ENCODE measurements around the gene NHSL2.
A peak's percentile ranks its signal among the peaks of the same experiment; 100 is the strongest.
"Not testable (repeated sequence)": the region's sequence is repeated elsewhere in the genome, so short reads cannot be mapped to it uniquely, and the experiment has no call there.

Gene NHSL2

DNA sequence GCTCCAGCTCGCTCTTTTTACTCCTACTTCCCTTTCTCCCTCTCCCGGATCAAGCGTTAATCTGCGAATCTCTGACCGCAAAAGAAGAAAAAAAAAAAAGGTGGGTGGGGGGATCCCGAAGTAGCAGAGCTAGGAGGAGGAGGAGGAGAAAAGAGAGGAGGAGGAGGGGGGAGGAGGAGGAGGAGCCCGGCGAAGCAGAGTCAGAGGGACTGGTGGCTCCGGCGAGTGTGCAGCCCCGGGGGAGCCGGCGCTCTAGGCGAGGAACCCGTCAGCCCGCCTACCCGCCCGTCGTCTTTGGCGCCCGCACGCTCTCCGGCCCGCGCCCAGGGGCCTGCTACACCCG lies at the start of gene NHSL2:
Gene NHSL2, plus strand, starts transcription at position 203 of the 343 bp plus-strand sequence.
- DNase-seq (ENCODE audit: low spot score): no peak

DNA sequence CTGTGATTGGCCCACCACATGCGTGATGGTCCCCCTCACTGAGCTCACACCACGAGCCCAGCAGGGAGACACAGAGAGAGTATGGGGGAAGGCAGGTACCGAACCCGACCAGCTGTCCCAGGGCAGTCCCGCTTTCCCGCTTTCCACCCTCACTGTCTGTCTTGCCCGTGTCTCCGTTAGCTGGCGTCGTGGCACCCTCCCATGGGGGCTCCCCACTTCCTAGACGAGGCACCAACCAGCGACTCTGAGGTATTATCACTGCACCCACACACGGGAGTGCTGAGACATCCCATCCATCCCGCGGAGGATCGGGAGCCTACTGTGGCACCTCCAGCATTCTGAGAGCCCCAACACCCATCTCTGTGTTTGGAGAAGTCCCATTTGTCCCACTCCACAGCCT lies 43.0 kb upstream of the NHSL2 start:
- DNase-seq (ENCODE audit: low spot score): no peak

DNA sequence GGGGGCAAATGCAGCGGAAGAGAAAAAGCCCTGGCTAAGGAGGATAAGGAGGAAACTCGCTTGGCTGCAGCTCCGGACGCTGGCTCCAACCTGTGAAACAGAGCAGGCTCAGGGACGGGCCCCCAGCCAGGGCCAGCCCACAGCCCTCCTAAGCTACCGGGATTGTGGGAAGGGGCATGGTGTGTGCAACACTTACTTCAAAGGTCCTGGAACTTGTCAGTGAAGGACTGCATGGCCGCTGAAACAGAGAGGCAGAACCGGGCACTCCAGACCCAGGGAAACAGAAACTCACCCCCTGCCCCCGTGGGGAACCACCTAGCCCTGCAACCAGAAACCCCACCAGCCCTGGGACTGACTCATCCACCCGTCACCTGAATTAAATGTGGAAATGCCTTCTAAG lies 41.1 kb upstream of the NHSL2 start:
- DNase-seq (ENCODE audit: low spot score): not testable (repeated sequence)

- DNase-seq (ENCODE audit: low spot score): no peak
Observed at GRCh38 chrX:71870208-71871098, 40.2 kb upstream of the NHSL2 start.

DNA sequence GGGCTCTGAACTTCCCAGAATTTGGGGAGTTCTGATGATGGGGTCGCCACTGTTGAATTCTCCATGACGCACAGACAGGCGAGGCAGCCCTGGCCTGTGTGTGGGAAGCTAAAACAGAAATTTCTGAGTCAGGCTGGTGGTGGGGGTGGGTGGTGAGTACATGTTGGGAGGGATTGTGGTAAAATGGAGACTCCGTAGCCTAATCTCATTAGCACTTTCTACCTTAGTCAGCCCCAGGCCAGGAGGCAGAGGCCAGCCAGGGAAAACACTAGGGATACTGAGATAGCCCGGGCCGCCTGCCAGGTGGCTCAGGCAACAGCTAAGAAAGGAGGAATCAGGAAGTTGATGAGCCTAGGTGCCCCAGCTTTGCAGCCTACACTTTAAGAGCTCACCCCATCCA lies 39.3 kb upstream of the NHSL2 start:
- DNase-seq (ENCODE audit: low spot score): no peak

- no peak for DNase-seq (ENCODE audit: low spot score)
Observed at GRCh38 chrX:71872542-71873458, 37.8 kb upstream of the NHSL2 start.

DNA sequence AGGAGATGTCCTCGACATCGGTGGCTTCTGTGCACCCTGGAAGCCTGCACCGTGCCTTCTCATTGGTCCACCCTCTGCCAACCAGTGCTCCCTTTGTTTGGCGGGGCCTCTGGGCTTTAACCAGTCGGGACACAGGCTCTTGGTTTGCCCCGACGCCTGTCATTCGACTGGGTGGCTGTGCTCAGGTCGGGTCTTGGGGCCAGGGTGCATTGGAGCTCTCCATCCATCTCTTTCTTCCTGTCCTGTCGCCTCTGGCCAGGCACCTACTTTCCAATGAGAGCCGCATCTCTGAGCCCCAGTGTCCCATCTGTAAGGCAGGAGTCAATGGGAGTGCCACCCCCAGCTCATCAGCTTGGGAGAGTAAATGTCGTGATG lies 37.2 kb upstream of the NHSL2 start:
- no peak for DNase-seq (ENCODE audit: low spot score)

DNA sequence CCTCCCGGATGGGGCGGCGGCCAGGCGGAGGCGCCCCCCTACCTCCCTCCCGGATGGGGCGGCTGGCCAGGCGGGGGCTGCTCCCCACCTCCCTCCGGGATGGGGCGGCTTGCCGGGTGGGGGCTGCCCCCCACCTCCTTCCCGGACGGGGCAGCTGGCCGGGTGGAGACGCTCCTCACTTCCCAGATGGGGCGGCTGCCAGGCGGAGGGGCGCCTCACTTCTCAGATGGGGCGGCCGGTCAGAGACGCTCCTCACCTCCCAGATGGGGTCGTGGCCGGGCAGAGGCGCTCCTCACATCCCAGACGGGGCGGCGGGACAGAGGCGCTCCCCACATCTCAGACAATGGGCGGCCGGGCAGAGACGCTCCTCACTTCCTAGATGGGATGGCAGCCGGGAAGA lies 33.8 kb upstream of the NHSL2 start:
- DNase-seq (ENCODE audit: low spot score): not testable (repeated sequence)

DNA sequence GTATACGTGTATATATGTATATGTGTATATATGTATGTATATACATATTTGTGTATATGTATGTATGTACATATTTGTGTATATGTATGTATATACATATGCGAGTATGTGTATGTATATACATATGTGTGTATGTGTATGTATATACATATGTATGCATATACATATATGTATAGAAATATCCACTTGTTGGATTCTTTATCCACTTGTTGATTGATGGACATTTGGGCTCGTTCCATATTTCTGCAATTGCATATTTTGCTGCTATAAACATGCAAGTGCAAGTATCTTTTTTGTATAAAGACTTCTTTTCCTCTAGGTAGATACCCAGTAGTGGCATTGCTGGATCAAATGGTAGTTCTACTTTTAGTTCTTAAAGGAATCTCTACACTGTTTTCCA lies 25.5 kb upstream of the NHSL2 start:
- no peak for DNase-seq (ENCODE audit: low spot score)

DNA sequence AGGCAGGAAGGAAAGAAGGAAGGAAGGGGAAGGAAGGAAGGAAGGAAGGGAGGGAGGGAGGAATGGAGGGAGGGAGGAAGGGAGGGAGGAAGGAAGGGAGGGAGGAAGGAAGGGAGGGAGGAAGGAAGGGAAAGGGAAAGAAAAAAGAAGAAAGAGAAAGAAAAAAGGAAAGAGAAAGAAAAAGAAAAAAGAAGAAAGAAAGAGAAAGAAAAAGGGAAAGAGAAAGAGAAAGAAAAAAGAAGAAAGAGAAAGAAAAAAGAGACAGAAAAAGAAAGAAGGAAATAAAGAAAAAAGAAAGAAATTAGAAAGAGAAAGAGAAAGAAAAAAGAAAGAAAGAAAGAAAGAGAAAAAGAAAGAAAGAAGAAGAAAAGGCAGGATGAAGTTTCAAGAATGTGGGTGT lies 15.0 kb upstream of the NHSL2 start:
- no peak for DNase-seq (ENCODE audit: low spot score)

GRCh38 chrX:71906144-71906543 lies 4.5 kb upstream of the NHSL2 start:
- no peak for DNase-seq (ENCODE audit: low spot score)

- DNase-seq (ENCODE audit: low spot score): no peak
Observed at GRCh38 chrX:71908387-71908786, 2.3 kb upstream of the NHSL2 start.

- no peak for DNase-seq (ENCODE audit: low spot score)
Observed at GRCh38 chrX:71909956-71910355, 689 bp upstream of the NHSL2 start.

DNA sequence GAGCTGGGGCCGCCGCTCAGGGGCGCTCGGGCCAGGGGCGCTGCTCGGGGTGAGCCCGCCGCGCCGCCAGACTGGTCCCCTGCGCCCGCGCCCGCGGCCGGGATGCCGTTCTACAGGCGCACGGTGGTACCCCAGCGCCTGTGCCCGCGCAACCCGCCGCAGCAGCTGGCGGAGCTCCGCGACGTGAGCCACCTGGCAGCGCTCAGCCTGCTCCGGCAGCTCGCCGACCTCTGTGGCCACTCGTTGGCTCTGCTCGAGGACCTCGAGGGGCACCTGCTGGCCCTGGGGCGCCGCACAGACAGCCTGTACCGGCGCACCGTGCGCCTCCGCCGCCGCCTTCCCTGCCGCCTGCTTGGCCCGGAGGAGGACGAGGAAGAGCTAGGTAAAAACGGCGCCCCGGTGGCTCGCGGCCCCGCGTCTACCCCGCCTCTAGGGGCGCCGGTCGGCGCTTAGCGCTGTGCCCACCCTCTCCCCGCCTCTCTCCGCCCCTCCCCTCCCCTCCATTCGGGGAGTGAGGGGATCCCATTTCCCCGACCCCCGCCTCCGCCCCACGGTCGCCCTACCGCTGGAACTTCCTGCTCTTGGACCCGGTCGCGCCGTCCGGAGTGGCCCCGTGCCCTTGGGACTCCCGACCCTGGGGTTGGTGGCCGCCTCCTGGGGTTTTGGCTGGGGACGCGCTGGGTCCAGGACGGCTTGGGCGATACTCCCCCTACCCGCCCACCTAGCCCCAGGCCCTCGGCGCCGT lies 513 bp downstream of the NHSL2 start:
- DNase-seq (ENCODE audit: low spot score): peak; percentile 4

- DNase-seq (ENCODE audit: low spot score): no peak
Observed at GRCh38 chrX:71911731-71912050, 1.0 kb downstream of the NHSL2 start.

GRCh38 chrX:71912156-71912555 lies 1.5 kb downstream of the NHSL2 start:
- no peak for DNase-seq (ENCODE audit: low spot score)

- no peak for DNase-seq (ENCODE audit: low spot score)
Observed at GRCh38 chrX:71913156-71913950, 2.7 kb downstream of the NHSL2 start.

DNA sequence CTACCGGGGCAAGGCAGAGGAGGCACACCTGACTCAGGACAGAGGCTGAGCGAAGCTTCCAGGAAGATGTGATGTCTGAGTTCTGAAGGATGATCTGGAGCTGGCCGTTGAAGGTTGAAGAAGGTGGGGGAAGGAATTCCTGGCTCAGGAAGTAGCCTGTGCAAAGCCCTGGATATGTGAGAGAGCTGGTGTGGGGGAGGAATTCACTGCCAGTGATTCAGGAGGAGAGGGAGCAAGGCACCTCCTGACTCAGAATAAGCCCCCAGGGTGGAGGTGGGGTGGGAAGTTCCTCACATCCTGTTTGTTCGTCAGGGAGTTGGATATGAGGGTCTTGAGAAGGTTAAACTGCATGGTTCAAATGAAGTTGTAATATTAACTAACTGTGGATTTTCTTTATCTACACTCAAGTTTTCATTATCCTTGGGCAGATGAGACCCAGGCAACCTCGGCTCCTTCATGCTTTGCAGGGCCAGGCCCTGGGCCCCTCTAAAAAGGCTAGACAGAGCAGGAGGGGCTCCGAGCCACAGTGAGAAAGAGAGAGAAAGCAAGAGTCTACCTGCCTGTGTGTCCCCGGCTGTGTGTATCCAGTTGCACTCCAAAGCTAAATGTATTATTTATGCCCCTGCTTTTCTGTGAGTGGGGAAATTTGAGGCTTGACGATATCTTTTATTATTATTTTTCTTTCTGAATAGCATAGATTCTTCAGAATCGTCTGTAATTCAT lies 7.1 kb downstream of the NHSL2 start:
- DNase-seq (ENCODE audit: low spot score): no peak

- no peak for DNase-seq (ENCODE audit: low spot score)
Observed at GRCh38 chrX:71919431-71919830, 8.8 kb downstream of the NHSL2 start.

- no peak for DNase-seq (ENCODE audit: low spot score)
Observed at GRCh38 chrX:71919886-71920285, 9.2 kb downstream of the NHSL2 start.

GRCh38 chrX:71922686-71923085 lies 12.0 kb downstream of the NHSL2 start:
- DNase-seq (ENCODE audit: low spot score): no peak
